Measurements from ENCODE around the gene C2orf74.
"Not testable (repeated sequence)": the region's sequence is repeated elsewhere in the genome, so short reads cannot be mapped to it uniquely, and the experiment has no call there.

Gene C2orf74

DNA sequence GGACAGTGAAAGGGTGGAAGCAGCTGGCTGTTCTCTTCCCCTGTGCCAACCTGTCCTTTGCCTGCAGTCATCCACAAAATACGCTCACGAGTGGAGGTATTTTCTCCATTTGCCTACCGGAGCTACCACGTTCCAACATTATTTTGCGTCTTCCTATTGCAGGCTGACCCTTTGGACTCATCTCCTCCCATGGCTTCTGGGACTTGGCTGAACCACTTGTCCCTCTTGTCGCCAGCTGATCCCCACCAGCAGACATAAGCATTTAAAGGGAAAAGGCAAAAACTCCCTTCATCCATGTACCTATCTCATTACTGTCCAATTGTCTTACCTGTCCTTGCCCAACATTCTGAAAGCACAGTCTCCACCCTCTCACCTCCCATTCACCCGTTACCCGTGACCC lies 13.0 kb downstream of the C2orf74 start:
- DNase-seq, result no peak

DNA sequence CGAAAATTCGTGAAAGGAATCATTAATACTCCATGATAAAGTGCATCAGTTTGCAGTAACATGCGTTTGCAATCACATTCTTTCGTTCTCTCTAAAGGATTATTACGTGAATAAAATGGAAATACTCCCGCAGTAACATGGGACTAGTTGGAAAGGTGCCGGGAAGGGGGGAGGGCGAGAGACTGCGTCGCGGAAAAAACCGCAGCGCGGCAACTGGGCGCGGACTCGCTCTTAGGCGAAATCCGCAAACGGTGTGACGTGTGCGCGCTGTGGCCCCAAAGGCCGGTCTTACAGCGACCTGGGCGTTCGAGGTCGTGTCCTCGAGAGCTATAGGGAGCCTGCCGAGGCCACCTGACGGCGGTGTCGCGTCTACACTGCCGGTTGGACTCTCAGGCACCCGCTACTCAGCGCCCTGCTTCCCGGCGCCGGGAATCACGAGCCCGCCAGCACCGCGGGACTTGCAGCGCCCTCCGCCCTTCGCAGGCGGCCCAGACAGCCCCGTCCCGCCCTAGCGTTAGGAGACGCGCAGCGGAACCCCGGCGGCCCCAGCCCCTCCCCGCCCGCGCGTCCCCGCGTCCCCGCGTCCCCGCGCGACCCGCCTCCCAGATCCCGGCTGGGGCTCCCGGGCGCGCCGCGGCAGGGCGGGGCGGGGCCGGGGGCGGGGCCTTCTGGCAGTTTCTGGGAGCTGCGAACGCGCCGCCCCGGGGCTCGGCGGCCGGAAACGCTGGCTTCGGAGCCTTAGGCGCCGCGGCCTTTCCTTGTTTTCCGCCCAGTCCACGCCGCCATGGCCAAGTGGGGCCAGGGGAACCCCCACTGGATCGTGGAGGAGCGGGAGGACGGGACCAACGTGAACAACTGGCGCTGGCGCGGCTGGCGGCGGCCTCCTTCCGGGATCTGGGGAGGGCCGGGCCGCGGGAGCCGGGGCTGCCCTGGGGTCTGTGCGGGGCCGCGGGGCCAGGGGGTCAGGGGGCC lies 15.1 kb downstream of the C2orf74 start:
- DNase-seq, result peak; percentile 95

DNA sequence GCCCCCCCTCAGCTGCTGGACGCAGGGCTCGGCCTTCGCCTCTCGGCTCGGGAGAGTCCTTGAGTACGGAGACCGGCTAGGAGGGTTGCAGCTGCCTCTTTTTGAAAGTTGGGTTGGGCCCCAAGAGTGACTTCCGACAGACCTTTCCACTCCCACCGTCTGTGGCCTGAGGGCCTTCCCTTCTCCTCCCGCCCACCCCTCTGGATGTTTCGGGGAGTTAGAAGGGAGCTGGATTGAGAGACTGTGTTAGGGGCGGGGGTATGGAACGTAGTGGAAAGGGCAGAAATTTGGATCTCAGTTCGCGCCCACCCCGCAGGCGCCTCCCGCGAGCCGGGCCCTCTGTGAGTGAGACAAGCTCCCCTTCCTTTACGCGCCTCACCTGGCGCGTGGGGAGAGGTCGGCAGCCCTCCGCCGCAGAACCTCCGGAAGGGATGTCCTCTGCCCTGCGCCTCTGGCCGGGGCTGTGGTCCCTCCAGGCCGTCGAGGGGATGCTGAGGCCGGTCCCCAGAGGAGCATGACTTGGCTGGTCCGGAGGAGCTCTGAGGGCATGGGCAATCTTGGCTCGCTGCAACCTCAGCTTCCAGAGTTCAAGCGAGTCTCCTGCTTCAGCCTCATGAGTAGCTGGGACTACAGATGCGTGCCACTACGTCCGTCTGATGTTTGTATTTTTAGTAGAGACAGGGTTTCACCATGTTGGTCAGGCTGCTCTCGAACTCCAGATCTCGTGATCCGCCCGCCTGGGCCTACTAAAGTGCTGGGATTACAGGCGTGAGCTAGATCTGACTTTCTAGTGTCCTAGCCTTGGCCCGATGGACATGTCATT lies 15.9 kb downstream of the C2orf74 start:
- DNase-seq, result no peak

DNA sequence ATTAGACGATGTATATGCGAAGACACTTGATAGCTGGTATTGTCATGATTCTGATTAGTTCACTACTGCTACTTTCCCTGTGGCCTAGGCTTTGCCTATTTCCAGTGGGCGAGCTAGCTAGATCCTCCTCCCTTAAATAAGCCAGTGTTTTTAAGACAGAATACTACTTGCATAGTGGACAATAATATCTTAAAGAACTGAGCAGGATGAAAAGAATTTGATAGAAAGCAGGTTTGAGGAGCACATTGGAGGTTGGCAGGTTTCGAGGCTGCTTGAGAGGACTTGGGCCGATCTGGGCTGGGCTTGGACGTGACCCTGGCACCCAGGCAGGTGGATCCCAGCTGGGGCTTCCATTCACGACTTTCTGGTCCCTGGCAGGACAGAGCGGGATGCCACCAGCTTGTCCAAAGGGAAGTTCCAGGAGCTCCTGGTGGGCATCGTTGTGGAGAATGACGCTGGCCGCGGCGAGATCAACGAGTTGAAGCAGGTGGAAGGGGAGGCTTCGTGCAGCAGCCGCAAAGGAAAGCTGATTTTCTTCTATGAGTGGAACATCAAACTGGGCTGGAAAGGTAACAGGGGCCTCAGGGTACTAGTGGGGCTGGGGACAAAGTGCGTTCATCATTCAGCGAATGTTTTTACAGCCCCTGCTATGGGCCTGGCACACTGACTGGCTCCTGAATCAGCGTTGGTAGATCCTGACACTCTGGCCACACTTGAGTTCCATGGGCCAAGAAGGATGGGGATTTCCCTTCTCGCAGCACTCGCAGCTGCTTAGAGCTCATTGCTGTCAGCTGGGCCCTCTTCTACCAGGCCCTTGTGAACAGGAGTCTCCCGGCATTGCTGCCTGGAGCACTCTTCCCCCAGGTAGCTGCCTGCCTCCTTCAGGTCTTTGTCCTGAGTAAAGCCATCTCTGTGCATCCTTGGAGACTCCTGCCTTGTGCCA lies 16.9 kb downstream of the C2orf74 start:
- DNase-seq, result no peak

DNA sequence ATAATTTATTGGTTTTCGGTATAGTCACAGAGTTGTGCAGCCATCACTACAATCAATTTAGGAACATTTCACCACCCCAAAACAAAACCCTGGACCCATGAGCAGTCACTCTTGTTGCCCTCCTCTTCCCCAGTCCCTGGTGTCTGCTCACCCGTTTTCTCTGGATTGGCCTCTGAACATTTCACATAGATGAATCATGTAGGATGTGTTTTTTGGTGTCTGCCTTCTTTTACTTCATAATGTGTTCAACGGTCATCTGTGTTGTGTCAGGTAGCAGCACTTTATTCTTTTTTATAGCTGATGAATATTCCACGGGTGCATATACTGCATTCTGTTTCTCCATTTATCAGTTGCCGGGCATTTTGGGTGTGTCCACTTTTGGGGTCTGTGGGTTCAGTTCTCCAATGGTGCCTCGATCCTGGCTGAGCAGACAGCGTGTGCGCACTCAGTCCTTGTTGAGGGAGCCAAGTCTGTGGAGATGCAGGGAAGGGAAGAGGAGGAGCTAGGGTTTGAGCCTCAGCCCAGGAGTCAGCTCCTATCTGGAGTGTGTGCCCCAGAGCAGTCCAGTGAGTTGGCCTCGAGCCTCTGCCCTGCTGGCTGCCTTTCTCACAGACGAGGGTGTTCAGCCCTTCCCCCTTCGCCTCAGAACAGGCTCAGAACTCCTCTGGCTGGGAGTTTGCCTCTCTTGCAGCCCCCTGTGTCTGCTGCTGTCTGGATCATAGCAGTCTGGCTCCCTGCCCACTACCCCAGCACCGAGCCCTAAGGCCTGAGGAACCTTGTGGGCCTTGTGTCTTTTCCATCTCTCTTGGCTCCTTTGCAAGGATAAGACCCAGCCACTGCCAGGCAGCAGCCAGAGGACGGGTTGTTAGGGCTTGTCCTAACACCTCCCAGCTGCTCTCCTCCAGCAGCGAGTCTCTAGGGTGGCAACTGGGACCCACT lies 18.0 kb downstream of the C2orf74 start:
- no peak for DNase-seq

DNA sequence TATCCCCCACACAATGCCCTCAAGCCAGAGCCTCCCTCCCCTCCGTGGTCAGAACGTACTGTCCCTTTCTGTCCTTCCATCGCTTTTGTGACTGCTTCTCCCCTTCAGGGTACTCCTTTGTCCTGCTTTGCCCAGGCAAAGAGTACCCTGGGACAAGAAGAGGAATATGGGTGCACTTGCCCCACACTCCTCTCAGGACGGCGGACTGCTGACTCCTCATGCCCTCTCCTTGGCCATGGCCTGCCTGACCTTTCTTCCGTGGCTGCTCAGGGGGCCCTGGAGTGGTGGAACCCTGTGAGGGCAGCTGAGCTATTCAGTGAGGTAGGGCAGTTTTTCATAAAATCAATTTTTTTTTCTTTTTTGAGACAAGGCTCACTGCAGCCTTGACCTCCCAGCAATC lies 18.7 kb downstream of the C2orf74 start:
- DNase-seq, result no peak

DNA sequence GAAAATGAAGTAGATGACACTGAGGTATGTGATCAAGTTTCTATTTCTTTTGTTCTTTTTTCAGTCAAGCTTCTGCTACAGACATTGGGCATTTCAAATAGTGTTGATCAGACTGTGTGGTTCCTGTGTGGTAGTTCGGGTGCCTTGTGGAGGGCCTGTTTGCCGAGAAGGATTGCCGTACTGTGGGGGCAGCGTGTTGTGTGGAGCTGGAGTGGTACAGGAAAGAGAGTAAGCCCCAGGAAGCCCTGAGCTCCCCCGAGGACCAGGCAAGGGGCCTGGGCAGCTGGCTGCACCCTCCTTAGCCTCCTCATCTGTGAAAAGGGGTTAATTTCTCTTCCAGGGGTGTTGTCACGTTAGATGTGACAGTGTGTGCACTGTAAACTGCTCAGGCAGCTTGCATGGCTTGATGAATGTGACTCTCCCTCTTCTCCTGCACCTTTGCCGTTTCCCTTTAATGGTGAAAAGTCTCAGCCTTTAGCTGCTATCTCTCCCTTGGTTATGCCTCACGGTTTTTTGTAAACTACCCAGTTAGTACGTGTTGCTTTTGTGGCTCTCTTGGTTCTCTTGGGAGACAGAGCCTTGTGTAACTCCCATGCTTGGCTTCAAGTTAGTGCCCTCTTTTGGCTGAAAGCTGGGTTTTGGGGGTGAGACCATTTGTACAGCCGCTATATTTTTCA lies 19.5 kb downstream of the C2orf74 start:
- no peak for DNase-seq

DNA sequence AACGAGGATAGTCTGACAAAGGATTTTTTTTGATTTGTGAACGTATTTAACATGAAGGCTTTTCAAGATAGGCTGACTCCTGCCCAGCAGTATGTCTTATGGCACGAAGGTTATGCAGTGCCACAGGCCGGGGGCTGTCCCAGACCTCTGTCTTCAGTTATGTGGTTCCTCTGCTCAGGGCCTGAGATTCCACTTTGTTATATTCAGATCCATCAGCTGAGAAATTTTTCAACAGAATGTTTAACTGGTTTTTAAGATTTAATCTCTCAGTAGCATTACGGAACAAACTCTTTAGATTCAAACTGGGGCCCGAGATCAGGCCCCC lies 20.0 kb downstream of the C2orf74 start:
- DNase-seq, result no peak

DNA sequence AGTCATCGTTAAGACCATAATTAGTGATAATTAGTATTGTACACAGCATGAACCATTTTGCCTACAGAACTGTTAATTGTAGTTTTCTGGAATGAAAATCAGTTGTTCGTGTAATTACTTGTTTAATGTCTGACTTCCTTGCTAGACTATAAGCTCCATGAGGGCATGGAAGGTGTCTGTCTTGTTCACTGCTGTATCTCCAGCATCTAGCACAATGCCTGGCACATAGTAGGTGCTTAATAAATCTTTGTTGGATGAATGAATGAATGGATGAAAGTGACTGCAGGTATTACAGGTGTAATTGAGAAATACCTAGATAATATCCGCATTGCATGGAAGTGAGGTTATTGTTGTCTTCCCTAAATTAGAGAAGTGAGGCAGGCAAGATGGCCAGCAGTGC lies 21.8 kb downstream of the C2orf74 start:
- DNase-seq, result no peak

DNA sequence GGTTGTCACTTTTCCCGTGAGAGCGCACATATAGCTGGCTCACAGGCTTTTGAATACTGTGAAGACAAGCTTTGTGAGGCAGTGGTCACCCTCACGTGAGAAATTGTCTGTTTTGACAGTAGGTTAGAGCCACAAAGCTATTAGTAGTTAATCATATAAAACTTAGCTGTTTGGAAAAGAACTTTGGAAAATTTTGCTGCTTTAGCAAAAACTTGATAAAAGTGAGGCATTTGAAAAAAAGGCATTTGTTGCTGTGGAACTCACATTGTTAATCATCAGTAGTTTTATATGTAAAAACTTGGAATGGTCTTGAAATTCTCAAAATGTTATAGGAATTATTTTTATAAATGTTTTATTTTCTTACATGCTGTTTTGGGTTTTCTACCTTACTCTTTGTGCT lies 22.3 kb downstream of the C2orf74 start:
- no peak for DNase-seq

DNA sequence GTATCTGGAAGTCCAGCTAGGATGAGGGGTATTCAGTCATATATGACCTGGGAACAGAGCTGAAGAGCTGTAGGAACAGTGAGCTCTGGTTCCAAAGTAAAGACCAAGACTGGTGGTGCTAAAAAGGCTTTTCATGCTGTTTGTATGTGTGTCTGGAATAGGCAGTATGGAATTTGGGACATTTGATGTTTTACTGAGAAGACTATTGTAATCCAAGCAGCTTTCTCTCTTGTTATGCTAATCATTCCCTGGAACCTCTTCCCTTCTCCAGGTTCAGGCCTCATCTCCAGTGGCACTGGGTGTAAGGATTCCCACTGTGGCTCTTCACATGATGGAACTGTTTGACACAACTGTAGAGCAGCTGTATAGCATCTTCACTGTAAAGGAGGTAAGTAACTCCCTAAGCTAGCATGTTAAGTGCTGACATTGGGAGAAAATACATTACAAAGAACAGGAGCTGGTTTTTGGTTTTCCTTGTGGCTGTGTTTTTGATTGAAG lies 23.3 kb downstream of the C2orf74 start:
- no peak for DNase-seq

DNA sequence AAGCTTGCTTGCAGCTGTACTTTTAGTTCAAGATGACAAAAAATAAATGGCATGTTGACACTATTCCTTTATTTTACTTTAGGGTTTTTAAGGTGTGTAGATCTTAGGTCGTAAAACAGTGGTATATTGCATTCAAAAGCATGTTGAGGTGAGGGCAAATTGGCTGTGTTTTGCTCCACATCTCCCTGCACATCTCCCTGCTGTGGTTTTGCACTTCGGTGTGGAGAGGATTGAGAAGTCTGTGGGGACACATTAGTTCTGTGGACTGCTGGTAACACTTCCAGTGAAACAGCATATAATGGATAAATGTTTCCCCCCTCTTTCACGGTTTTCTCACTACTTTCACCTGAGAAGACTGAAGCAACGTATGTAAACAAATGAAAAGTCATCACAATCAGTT lies 25.1 kb downstream of the C2orf74 start:
- DNase-seq, result no peak

DNA sequence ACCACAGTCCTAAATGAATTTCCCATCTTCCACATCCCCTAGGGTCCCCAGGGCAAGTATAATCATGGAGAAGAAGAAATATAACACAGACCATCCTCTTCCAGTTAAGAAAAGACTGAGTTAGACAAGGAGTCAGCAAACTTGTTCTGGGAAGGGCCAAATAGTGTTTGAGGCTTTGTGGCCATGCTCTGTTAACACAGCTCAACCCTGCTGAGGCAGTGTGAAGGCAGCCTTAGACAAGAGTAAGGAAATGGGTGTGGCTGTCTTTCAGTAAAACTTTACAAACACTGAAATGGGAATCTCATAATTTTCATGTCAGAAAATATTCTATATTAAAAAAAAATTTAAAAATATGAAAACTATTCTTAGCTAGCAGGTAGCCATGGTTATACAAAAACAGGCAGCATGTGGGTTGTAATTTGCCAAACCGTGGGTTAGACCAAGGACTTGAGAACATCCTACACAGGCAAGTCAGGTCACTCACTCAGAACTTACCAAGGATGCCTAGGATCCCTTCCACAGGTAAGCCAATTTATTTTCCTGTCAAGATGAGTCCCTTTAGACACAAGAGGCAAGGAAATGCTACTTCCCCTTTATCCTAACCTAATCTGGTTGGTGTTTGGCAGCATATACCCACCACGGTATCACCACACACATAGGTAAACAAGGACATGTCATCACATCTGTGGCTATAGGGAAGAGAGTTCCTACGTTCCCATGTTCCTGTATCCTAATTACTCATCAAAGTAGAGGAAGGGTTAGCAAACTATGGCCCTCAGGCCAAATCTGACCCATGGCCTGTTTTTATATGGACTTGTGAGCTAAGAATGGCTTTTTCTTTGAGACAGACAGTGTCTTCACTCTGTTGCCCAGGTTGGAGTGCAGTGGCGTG lies 31.9 kb downstream of the C2orf74 start:
- no peak for DNase-seq

DNA sequence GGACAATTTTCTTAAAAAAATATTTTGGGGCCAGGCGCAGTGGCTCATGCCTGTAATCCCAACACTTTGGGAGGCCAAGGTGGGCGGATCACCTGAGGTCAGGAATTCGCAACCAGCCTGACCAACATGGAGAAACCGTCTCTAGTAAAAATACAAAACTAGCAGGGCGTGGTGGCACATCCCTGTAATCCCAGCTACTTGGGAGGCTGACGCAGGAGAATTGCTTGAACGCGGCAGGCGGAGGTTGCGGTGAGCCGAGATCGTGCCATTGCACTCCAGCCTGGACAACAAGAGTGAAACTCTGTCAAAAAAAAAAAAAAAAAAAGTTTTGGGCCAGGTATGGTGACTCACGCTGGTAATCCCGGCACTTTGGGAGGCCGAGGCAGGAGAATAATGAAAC lies 32.7 kb downstream of the C2orf74 start:
- DNase-seq, result not testable (repeated sequence)

DNA sequence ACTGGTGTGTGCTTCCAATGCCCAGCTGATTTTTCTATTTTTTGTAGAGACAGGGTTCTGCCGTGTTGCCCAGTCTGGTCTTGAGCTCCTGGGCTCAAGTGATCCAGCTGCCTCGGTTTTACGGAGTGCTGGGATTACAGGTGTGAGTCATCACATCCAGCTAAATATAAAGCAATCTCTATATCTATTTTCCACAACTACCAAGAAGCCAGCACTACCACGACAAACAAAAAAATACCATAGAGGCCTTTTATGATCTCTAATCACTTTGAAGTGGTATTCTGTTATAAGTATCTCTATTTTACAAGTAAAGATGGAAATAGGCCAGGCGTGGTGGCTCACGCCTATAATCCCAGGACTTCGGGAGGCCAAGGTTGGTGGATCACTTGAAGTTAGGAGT lies 34.7 kb downstream of the C2orf74 start:
- DNase-seq, result no peak

DNA sequence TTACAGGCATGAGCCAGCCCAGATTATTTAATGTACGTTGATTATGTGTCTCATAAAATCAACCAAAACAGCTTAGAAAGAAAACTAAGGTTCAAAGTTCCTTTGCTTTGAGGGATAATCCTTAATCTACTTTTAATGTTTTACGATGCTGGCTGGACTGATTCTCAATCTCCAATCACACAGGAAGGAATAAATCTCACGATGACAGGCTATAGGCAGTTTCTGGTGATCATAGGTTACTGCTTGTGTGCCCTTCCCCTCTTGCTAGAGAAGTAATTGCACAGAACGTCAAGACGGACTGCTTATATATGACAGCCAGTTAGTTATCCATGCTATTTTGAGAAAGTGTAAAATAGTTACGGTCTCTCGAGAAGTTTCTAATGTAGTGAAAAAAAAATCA lies 43.1 kb downstream of the C2orf74 start:
- no peak for DNase-seq

DNA sequence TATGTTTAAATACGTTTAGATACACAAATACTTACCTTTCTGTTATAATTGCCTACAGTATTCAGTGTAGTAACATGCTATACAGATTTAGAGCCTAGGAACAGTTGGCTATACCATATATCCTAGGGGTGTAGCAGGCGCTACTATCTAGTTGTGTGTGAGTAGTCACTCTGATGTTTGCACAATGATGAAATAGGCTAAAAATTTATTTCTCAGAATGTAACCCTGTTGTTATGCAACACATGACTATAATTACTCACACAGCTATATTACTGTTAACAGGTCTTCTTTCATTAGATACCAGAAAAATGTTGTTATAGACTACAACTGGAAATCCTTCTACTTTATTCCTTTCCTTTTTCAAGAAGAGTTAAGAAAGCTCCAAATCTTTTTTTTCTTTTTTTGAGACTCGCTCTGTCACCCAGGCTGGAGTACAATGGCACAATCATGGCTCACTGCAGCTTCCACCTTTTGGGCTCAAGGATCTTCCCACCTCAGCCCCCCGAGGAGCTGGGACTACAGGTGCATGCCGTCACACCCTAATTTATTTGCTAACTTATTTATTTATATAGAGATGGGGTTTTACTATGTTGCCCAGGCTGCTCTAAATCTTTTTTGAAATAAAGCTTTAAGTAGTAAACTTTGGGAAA lies 48.5 kb downstream of the C2orf74 start:
- DNase-seq, result no peak

DNA sequence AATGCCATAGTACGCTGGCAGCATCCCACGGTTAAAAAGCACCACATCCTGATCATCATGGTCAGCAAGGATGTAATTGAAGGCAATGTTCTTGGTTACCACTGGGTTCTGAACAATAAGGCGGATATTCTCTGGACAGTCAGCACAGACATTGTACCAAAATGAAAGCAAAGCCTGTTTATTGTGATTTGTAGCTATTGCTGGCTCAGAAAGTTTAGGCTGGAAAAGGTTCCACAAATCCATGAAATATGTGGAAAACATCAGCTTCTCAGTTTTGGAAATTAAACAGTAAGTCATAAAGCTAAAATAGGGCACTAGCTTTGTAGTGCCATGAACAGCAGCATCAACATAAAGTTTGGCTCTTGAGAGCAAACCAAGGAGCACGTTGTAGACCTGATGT lies 52.2 kb downstream of the C2orf74 start:
- no peak for DNase-seq

Measured in activated effector memory CD4-positive, alpha-beta T cell treated with Interleukin-2 at 50 U/mL for 16 hours (primary cell).